ENCODE data around the gene VPS26C.

The VPS26C gene

GRCh38 chr21:37210130-37210529, 57.0 kb downstream of the VPS26C start:
- TF ChIP-seq CTCF (IDR thresholded peaks at IDR 0.05) = no peak

- TF ChIP-seq CTCF (IDR thresholded peaks at IDR 0.05) = no peak
Measured at GRCh38 chr21:37208741-37209225, 58.4 kb downstream of the VPS26C start.

DNA sequence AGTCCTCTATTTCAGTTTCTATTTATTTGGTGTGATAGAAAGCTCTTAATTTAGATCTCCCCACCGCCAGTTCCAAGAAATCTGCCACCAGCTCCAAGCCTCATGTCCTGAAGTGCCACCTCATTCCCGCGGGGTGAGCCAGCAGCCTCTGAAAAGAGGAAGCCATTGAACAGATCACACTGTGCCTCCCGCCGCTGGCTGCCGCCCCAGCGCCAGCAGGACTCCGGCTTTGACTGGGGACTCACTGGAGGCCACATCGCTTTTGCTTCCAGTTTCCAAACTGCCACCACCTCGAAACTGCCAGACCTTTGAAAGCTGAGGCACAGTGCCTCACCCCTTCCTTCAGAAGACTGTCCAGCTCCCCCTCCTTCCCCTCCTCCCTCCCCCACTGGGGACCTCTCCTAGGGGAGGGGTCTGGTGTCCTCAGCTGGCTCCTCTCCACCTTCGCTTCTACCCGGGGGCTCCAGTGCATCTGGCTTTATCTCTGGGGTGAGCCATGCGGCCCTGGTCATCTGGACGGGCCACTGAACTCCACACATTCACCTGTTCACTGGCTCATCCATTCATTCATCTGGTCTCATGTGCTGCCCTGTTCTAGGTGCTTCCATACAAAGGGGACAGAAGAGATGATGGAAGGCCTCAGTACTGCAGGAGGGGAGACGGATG, 58.9 kb downstream of the VPS26C start:
- TF ChIP-seq CTCF (IDR thresholded peaks at IDR 0.05) = no peak

DNA sequence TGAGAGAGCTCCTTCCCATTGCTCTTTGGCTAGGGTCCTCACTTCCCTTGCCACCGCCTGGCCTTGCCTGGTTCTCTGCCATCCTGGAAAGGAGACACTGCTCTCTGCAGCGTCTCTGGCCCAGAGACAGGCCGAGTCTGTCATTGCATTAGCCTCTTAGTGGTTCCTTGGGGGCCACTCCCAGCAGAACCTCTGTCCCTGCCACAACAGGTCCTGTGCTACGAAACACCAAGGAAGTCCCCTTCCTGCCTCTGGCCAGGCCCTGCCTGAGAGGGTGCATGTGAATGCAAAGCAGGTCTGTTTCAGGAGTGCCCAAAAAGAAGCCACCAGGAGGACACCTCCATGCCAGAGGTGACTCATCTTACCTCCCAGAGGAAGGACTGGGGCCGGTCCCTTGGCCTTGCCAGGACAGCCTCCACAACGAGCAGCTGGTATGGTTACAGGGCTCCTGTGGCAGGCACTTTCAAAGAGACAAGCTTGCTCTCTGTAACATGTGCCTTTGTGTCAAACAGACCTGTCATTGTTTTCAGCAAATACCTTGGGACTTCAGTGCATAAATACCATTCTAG, 59.6 kb downstream of the VPS26C start:
- no peak for TF ChIP-seq CTCF (IDR thresholded peaks at IDR 0.05)

DNA sequence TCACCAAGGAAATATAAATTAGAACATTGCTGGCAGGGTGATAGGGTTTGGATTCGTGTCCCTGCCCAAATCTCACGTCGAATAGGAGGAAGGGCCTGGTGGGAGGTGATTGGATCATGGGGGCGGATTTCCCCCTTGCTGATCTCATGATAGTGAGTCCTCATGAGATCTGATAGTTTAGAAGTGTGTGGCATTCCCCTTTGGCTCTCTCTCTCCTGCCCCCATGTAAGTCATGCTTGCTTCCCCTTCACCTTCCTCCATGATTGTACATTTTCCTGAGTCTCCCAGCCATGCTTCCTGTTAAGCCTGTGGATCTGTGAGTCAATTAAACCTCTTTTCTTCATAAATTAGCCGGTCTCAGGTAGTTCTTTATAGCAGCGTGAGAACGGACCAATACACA, 60.6 kb downstream of the VPS26C start:
- no peak for TF ChIP-seq CTCF (IDR thresholded peaks at IDR 0.05)

GRCh38 chr21:37204580-37204979, 62.6 kb downstream of the VPS26C start:
- TF ChIP-seq CTCF (IDR thresholded peaks at IDR 0.05) = no peak

GRCh38 chr21:37202221-37203110, 64.7 kb downstream of the VPS26C start:
- TF ChIP-seq CTCF (IDR thresholded peaks at IDR 0.05) = no peak

Data from LNCAP (cell line).